RCC 7860 (cell line): ENCODE measurements around the gene TANGO2.

Experiments
- DNase-seq: peaks from one replicate; pipeline ENCODE4 v3.0.0-alpha.2; 2015; ENCODE audit warnings: low spot score
- FAIRE-seq: peaks from 2 replicates; lab custom pipeline; 2012; peaks lifted over from hg19 to GRCh38; lab: Jason Lieb, UNC

The TANGO2 gene

DNA sequence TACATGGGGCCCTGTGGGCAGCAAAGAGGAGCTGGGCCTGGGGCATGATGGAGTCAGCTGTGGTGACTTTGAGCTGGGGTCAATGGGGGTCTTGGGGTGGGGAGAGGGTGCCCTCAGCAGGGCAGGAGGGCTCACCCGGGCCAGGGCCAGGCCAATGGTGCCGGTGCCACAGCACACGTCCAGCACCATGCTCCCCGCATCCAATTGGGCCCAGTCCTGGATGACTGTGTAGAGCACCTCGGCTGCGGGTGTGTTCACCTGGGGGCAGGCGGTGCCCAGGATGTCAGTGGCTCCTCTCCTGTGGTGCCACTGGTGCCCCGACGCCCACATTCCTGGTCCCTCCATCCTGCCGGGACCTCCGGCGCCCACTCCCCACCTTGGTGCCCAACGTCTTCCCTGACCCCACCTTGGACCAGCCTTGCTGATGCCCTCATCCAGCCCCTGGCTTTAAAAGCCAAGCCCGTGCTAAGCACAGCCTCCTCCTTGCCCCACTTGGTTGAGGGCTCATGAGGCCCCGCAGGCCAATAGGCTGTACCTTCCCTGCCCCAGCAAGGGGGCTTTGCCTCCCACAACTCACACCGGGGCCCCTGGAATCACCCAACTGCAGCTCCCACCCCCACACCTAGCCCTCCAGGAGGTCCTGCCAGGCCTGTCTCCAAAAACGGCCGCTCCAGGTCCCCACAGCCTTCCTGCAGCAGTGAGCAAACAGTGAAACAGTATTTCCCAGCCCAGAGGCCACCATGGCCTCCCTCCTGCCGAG is 92.8 kb downstream of the TANGO2 start:
- FAIRE-seq (no peak), DNase-seq (no peak)

DNA sequence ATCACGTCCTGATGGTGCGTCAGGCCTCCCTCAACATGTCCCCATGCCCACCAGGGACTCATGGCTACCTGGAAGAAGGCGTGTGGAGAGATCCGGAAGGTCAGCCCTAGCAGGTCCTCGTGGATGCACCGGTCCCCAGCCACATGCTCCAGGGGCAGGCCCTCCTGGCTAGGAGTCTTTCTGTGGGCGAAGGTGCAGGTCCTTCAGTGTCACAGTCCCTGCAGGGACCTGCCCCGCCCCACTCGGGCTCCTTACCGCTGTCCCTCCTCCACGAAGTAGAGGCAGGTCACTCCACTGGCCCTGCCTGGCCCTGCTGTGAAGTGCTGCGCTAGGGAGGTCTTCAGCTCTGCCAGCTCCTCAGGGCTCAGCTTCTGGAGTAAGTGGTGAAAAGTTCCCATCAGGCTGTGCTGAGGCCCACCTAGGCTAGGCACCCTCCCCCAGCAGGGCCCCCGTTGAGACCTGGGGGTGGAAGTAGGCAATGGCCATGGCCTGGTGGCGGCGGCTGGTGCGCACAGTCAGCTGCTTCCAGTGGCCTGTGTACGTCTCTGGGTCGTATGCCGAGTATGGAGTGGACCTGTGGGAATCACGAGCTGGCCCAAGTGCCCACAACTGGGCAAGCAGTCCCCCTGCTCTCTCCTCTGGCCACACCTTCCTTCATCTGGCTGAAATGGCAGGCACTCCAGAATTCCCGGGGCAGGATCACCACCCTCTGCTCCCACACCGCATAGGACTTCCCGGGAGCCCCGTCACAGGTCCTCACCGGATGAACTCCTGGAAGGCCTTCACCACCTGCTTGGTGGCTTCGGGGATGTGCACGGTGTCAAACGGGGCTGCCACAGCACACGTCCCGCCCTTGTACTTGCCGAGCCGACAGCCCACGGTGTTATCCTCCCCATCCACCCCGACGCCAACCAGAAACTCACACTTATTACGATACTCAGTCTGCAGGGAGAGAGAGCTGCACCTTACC is 93.9 kb downstream of the TANGO2 start:
- FAIRE-seq (no peak), DNase-seq (no peak)

DNA sequence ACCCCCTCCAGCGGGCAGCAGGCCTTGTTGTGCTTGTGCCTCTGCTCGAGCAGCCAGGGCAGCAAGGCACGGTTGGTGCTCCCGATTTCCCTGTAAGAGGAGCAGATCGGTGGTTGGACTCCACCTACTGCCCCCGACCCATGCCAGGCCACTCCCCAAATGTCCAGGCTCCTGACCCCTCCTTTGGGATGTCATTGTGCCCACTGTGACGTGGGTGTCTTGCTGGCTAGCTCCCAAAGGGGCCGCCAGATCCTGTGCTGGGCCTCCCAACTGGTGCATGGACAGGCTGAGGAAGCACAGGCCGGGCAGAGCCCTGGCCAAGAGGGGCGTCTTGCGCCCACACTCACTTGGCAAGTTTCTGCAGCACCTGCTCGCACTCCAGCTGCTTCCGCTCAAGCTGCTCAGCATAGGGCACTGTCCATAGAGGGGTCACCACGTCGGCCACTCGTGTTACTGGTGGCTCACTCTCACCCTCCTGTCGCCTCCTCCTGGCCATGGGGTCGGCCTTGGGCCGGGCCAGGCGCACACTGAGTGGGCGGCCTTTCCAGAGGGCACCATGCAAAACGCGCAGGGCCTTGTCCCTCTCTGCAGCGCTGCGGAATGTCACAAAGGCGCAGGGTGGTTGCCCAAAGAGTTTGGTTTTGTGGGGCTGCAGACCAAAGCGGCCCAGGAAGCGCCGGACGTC is 94.9 kb downstream of the TANGO2 start, which contains the start of gene RANBP1:
TSS of gene RANBP1 (plus strand) at position 414 of the 685 bp plus-strand sequence. CDS start at position 495, 81 bp downstream.
- no peak for FAIRE-seq
- no peak for DNase-seq

DNA sequence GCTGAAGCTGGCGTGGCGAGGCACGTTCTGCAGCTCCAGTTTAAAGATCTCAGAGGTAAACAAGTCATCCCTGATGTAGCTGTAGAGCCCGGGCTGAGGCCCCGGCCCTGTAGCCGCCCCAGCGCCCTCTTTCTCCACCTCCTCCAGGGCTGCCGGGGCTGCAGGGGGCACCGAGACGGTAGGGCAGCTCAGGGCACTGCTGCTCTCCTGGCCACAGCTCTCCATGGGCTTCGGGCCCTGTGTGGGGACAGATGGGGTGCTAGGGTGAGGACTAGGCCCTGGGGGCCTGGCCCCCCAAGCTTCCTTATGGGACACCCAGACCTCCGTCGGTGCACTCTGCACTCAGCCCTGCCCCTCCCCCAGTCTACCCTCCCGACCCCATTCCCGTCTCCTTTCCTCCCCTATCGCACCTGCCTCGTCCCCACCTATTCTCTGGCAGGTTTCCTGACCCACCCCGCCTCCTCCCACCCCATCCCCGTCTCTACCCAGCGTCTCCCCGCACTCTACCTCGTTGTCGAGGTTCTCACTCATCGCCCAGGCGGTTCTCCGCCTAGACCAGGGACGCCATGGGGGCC is 95.6 kb downstream of the TANGO2 start:
- FAIRE-seq (no peak), DNase-seq (no peak)
